SK-N-SH treated with all-trans-retinoic acid at 6 μM for 48 hours (cell line): Measurements from ENCODE around the gene FHIT.

Experiments
- ATAC-seq: fragments of 200-7000 bp; cut with Tn5 transposase; 3 replicates; pipeline ENCODE4 v1.9.1; 2020; ENCODE audit warnings: mild to moderate bottlenecking, moderate library complexity
- ARNTL ChIP-seq: fragments of 450-650 bp; formaldehyde crosslinking; IDR thresholded peaks from 2 replicates; pipeline ENCODE4 v1.5.0; 2020; ENCODE audit warnings: low read depth, mild to moderate bottlenecking, moderate library complexity, borderline replicate concordance
- BACH2 ChIP-seq: fragments of 250-450 bp; sonication (Bioruptor Pico); IDR thresholded peaks from 2 replicates; pipeline ENCODE4 v1.9.0; 2021; ENCODE audit warnings: mild to moderate bottlenecking, borderline replicate concordance
- CSDC2 ChIP-seq: fragments of 250-450 bp; sonication (Bioruptor Pico); IDR thresholded peaks from 2 replicates; pipeline ENCODE4 v1.5.0; 2020; ENCODE audit warnings: mild to moderate bottlenecking, moderate library complexity
- ESRRG ChIP-seq: fragments of 250-450 bp; sonication (Bioruptor Pico); IDR thresholded peaks from 2 replicates; pipeline ENCODE4 v1.6.1; 2021; ENCODE audit warnings: mild to moderate bottlenecking
- GLIS3 ChIP-seq: fragments of 250-450 bp; sonication (Bioruptor Pico); IDR thresholded peaks from 2 replicates; pipeline ENCODE4 v1.5.0; 2020; ENCODE audit warnings: mild to moderate bottlenecking, moderate library complexity
- ISL1 ChIP-seq: fragments of 250-450 bp; sonication (Bioruptor Pico); IDR thresholded peaks from 2 replicates; pipeline ENCODE4 v2.1.2; 2022; ENCODE audit warnings: mild to moderate bottlenecking, moderate library complexity
- OSR1 ChIP-seq: fragments of 250-450 bp; sonication (Bioruptor Pico); IDR thresholded peaks from 2 replicates; pipeline ENCODE4 v1.8.0; 2022; ENCODE audit warnings: moderate library complexity, mild to moderate bottlenecking, inconsistent platforms
- PPARA ChIP-seq: fragments of 250-450 bp; sonication (Bioruptor Pico); IDR thresholded peaks from 2 replicates; pipeline ENCODE4 v1.5.0; 2020; ENCODE audit warnings: mild to moderate bottlenecking, borderline replicate concordance
- SNAI2 ChIP-seq: fragments of 250-450 bp; sonication (Bioruptor Pico); IDR thresholded peaks from 2 replicates; pipeline ENCODE4 v1.5.0; 2020; ENCODE audit warnings: mild to moderate bottlenecking, moderate library complexity
- TCF4 ChIP-seq: fragments of 250-450 bp; sonication (Bioruptor Pico); IDR thresholded peaks from 2 replicates; pipeline ENCODE4 v1.8.0; 2021; ENCODE audit warnings: mild to moderate bottlenecking, moderate library complexity, borderline replicate concordance
- TOX ChIP-seq: fragments of 250-450 bp; sonication (Bioruptor Pico); IDR thresholded peaks from 2 replicates; pipeline ENCODE4 v1.8.0; 2021; ENCODE audit warnings: mild to moderate bottlenecking, moderate library complexity, borderline replicate concordance
- ZC3H10 ChIP-seq: fragments of 250-450 bp; sonication (Bioruptor Pico); IDR thresholded peaks from 2 replicates; pipeline ENCODE4 v1.5.1; 2021; ENCODE audit warnings: mild to moderate bottlenecking, moderate library complexity
- ZFP3 ChIP-seq: fragments of 250-450 bp; sonication (Bioruptor Pico); IDR thresholded peaks from 2 replicates; pipeline ENCODE4 v1.5.0; 2020; ENCODE audit warnings: mild to moderate bottlenecking, moderate library complexity
- ZFP30 ChIP-seq: fragments of 450-650 bp; formaldehyde crosslinking; IDR thresholded peaks from 2 replicates; pipeline ENCODE4 v1.5.0; 2022; ENCODE audit warnings: mild to moderate bottlenecking, moderate library complexity
- ZNF565 ChIP-seq: fragments of 450-650 bp; formaldehyde crosslinking; conservative IDR thresholded peaks from 2 replicates; pipeline ENCODE4 v1.5.0; 2020; ENCODE audit warnings: low read depth, mild to moderate bottlenecking, moderate library complexity
- ZNF70 ChIP-seq: fragments of 450-650 bp; formaldehyde crosslinking; IDR thresholded peaks from 2 replicates; pipeline ENCODE4 v1.5.0; 2020; ENCODE audit warnings: mild to moderate bottlenecking, moderate library complexity
- ZNF8 ChIP-seq: fragments of 450-650 bp; formaldehyde crosslinking; IDR thresholded peaks from 2 replicates; pipeline ENCODE4 v1.5.0; 2020; ENCODE audit warnings: mild to moderate bottlenecking, moderate library complexity
- TF ChIP-seq, protein P1 (sequence below): fragments of 250-450 bp; sonication (Bioruptor Pico); IDR thresholded peaks from 2 replicates; pipeline ENCODE4 v1.5.1; 2020; ENCODE audit warnings: low read depth, mild to moderate bottlenecking, moderate library complexity
- TF ChIP-seq, protein P2 (sequence below): fragments of 250-450 bp; sonication (Bioruptor Pico); IDR thresholded peaks from 2 replicates; pipeline ENCODE4 v1.5.0; 2020; ENCODE audit warnings: mild to moderate bottlenecking, moderate library complexity
- TF ChIP-seq, protein P3 (sequence below): fragments of 250-450 bp; sonication (Bioruptor Pico); IDR thresholded peaks from 2 replicates; pipeline ENCODE4 v1.5.1; 2021; ENCODE audit warnings: mild to moderate bottlenecking, moderate library complexity
- TF ChIP-seq, protein P4 (sequence below): fragments of 250-450 bp; sonication (Bioruptor Pico); IDR thresholded peaks from 2 replicates; pipeline ENCODE4 v1.8.0; 2021; ENCODE audit warnings: low read depth, mild to moderate bottlenecking, moderate library complexity, borderline replicate concordance
- TF ChIP-seq, protein P5 (sequence below): fragments of 250-450 bp; sonication (Bioruptor Pico); IDR thresholded peaks from 2 replicates; pipeline ENCODE4 v1.8.0; 2020; ENCODE audit warnings: mild to moderate bottlenecking, moderate library complexity, borderline replicate concordance

Gene FHIT

DNA sequence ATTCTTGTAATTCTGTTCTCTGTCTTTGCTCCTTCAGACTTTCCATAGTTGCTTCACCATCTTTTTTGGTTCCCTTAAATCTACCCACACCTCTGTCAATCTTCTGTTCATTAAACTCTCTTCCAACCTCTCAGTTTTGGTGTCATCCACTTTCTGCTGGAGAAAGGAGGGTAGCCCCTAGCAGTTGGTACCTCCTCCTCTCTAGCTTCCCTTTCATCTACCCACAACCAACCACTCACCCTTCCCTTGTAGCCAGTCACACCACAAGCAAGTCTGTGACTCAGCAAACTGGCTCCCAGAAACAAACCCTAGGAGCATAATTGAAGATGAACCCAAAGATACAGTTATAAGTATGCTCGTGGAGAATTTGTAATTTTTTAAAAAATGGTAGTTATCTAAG lies 318.6 kb downstream of the FHIT start:
- no peak for TF ChIP-seq PPARA (CRISPR knock-in tag)
- TF ChIP-seq, protein P1, sequence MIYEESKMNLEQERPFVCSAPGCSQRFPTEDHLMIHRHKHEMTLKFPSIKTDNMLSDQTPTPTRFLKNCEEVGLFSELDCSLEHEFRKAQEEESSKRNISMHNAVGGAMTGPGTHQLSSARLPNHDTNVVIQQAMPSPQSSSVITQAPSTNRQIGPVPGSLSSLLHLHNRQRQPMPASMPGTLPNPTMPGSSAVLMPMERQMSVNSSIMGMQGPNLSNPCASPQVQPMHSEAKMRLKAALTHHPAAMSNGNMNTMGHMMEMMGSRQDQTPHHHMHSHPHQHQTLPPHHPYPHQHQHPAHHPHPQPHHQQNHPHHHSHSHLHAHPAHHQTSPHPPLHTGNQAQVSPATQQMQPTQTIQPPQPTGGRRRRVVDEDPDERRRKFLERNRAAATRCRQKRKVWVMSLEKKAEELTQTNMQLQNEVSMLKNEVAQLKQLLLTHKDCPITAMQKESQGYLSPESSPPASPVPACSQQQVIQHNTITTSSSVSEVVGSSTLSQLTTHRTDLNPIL = no peak
- TF ChIP-seq TOX (CRISPR knock-in tag) = no peak
- TF ChIP-seq ZFP3 (CRISPR knock-in tag) = no peak
- TF ChIP-seq, all 23 proteins: peak for 0
- no peak for ATAC-seq

DNA sequence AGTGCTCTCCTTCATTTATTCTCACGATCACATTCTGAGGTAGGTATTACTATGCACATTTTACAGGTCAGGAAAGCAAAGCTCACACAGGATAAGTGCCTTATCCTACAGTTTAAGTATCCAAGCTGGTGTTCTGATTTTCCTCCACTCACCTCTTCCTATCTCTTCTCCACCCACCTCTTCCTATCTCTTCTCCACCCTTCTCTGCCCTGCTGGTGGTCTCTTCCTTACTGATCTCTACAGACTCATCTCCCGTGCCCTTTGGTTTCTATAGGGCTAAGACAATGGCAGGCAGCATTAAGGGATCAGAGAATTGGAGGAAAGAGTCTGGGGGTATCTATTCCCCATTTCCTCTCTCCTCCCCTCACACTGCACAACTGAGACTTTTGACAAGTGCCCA lies 319.1 kb downstream of the FHIT start:
- no peak for ATAC-seq
- TF ChIP-seq GLIS3 (CRISPR knock-in tag) (no peak), ZFP3 (CRISPR knock-in tag) (no peak), ZNF8 (CRISPR knock-in tag) (no peak), ISL1 (CRISPR knock-in tag) (no peak), ARNTL (CRISPR knock-in tag) (no peak), ZC3H10 (CRISPR knock-in tag) (no peak), BACH2 (CRISPR knock-in tag) (no peak)
- TF ChIP-seq, protein P2, sequence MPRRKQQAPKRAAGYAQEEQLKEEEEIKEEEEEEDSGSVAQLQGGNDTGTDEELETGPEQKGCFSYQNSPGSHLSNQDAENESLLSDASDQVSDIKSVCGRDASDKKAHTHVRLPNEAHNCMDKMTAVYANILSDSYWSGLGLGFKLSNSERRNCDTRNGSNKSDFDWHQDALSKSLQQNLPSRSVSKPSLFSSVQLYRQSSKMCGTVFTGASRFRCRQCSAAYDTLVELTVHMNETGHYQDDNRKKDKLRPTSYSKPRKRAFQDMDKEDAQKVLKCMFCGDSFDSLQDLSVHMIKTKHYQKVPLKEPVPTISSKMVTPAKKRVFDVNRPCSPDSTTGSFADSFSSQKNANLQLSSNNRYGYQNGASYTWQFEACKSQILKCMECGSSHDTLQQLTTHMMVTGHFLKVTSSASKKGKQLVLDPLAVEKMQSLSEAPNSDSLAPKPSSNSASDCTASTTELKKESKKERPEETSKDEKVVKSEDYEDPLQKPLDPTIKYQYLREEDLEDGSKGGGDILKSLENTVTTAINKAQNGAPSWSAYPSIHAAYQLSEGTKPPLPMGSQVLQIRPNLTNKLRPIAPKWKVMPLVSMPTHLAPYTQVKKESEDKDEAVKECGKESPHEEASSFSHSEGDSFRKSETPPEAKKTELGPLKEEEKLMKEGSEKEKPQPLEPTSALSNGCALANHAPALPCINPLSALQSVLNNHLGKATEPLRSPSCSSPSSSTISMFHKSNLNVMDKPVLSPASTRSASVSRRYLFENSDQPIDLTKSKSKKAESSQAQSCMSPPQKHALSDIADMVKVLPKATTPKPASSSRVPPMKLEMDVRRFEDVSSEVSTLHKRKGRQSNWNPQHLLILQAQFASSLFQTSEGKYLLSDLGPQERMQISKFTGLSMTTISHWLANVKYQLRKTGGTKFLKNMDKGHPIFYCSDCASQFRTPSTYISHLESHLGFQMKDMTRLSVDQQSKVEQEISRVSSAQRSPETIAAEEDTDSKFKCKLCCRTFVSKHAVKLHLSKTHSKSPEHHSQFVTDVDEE (CRISPR knock-in tag) = no peak
- TF ChIP-seq, protein P3, sequence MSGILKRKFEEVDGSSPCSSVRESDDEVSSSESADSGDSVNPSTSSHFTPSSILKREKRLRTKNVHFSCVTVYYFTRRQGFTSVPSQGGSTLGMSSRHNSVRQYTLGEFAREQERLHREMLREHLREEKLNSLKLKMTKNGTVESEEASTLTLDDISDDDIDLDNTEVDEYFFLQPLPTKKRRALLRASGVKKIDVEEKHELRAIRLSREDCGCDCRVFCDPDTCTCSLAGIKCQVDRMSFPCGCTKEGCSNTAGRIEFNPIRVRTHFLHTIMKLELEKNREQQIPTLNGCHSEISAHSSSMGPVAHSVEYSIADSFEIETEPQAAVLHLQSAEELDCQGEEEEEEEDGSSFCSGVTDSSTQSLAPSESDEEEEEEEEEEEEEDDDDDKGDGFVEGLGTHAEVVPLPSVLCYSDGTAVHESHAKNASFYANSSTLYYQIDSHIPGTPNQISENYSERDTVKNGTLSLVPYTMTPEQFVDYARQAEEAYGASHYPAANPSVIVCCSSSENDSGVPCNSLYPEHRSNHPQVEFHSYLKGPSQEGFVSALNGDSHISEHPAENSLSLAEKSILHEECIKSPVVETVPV (CRISPR knock-in tag) = no peak

DNA sequence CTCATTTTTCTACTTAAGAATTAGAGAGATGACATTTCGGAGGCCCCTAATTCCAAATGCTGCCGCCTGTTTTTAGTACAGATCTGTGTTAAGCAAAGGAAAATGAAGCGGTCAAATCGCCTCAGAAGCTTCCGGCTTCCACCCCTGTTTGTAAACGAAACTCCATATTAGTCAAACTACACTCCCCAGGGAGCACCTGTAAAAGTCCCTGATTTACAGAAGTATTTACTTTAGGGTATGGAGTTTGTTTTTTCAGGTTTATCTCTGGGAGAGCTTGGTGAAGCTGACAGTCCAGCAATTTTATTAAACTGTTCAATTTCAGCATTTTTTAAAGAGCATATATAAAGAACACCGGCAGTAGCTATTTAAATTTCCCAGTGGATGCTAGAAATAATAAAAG lies 319.8 kb downstream of the FHIT start:
- no peak for TF ChIP-seq OSR1 (CRISPR knock-in tag)
- no peak for TF ChIP-seq ZNF565 (CRISPR knock-in tag)
- TF ChIP-seq CSDC2 (CRISPR knock-in tag) = no peak
- TF ChIP-seq, protein P3 (CRISPR knock-in tag) = no peak
- no peak for TF ChIP-seq PPARA (CRISPR knock-in tag)
- TF ChIP-seq SNAI2 (CRISPR knock-in tag) = no peak
- TF ChIP-seq ZFP30 (CRISPR knock-in tag) = no peak
- TF ChIP-seq, protein P4, sequence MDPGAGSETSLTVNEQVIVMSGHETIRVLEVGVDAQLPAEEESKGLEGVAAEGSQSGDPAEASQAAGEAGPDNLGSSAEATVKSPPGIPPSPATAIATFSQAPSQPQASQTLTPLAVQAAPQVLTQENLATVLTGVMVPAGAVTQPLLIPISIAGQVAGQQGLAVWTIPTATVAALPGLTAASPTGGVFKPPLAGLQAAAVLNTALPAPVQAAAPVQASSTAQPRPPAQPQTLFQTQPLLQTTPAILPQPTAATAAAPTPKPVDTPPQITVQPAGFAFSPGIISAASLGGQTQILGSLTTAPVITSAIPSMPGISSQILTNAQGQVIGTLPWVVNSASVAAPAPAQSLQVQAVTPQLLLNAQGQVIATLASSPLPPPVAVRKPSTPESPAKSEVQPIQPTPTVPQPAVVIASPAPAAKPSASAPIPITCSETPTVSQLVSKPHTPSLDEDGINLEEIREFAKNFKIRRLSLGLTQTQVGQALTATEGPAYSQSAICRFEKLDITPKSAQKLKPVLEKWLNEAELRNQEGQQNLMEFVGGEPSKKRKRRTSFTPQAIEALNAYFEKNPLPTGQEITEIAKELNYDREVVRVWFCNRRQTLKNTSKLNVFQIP = no peak
- ATAC-seq = no peak

DNA sequence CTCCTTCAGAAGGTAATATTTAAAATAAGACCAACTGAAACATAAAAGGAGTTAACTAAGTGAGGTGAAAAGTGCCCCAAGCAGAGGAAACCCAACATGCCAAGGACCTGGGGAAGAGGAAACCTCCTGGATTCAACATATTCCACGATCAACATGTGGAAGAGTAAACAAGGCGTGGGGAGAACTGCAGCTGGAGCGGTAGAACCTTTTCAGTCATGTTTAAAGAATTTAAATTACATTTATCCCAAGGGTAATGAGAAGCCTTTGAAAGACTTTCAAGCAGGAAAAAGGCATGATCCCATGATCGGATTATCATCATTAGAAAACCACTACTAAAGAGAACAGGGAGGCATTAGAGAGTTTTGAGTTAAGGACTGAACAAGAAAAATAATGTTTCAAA lies 330.7 kb downstream of the FHIT start:
- no peak for ATAC-seq
- no peak for TF ChIP-seq ARNTL (CRISPR knock-in tag)
- TF ChIP-seq SNAI2 (CRISPR knock-in tag) = no peak
- no peak for TF ChIP-seq ZNF565 (CRISPR knock-in tag)
- TF ChIP-seq BACH2 (CRISPR knock-in tag) = no peak
- TF ChIP-seq TCF4 (CRISPR knock-in tag) = no peak
- TF ChIP-seq ZNF70 = no peak
- TF ChIP-seq TOX (CRISPR knock-in tag) = no peak
- no peak for TF ChIP-seq CSDC2 (CRISPR knock-in tag)
- TF ChIP-seq PPARA (CRISPR knock-in tag) = no peak
- no peak for TF ChIP-seq GLIS3 (CRISPR knock-in tag)
- TF ChIP-seq, protein P3 (CRISPR knock-in tag) = no peak
- TF ChIP-seq, protein P1 = no peak
- no peak for TF ChIP-seq ESRRG
- TF ChIP-seq OSR1 (CRISPR knock-in tag) = no peak
- TF ChIP-seq ISL1 (CRISPR knock-in tag) = no peak
- TF ChIP-seq, protein P5, sequence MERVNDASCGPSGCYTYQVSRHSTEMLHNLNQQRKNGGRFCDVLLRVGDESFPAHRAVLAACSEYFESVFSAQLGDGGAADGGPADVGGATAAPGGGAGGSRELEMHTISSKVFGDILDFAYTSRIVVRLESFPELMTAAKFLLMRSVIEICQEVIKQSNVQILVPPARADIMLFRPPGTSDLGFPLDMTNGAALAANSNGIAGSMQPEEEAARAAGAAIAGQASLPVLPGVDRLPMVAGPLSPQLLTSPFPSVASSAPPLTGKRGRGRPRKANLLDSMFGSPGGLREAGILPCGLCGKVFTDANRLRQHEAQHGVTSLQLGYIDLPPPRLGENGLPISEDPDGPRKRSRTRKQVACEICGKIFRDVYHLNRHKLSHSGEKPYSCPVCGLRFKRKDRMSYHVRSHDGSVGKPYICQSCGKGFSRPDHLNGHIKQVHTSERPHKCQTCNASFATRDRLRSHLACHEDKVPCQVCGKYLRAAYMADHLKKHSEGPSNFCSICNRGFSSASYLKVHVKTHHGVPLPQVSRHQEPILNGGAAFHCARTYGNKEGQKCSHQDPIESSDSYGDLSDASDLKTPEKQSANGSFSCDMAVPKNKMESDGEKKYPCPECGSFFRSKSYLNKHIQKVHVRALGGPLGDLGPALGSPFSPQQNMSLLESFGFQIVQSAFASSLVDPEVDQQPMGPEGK (CRISPR knock-in tag) = no peak
- no peak for TF ChIP-seq ZFP30 (CRISPR knock-in tag)
